ENCODE data around the gene CDC25A. TPM values are rescaled to one million over a fixed set of nuclear protein-coding genes. Genes with fewer than 3 reads are reported as not detected.

CDC25A gene
- total RNA-seq: 10 to 100 TPM; 23.4 to 23.5 TPM

- Mint-ChIP-seq H3K36me3 (ENCODE audit: low read depth) (peaks cover 28% of the 10 kb centered on the region), H3K27ac (peak within 1 kb of the TSS; percentile 85), H3K9me3 (no peaks in the 10 kb centered on the region), H3K4me1 (peaks cover 35% of the 10 kb centered on the region), H3K27me3 (peaks cover 3% of the 10 kb centered on the region), H3K4me3 (peak within 1 kb of the TSS; percentile 97)
- ChIA-PET POLR2A (interaction anchor here (1.0 kb wide), 1 partner anchor 55 kb away, joined by 3 read pairs; no protein-coding TSS in a partner anchor), CTCF (interaction anchor here (0.6 to 1.3 kb wide), 3 partner anchors 16 to 248 kb away, joined by 3 to 4 read pairs (median 3); no protein-coding TSS in a partner anchor)
- peak; percentile 98 for DNase-seq
These were observed at the start of gene CDC25A for GRCh38 chr3:48188266-48189201. Gene CDC25A, minus strand, starts transcription at chr3:48188417. Its CDS starts 470 bp downstream, at chr3:48187947.

- Mint-ChIP-seq H3K27me3 (no peaks in the 10 kb centered on the region), H3K27ac (no peak overlapping the region), H3K4me1 (peaks cover 15% of the 10 kb centered on the region), H3K9me3 (no peaks in the 10 kb centered on the region), H3K4me3 (no peak overlapping the region), H3K36me3 (ENCODE audit: low read depth) (no peaks in the 10 kb centered on the region)
- CTCF ChIA-PET: no interaction called here
- DNase-seq: no peak
- POLR2A ChIA-PET: no interaction called here
These were observed 48.3 kb upstream of the CDC25A start for GRCh38 chr3:48236531-48236930.

DNA sequence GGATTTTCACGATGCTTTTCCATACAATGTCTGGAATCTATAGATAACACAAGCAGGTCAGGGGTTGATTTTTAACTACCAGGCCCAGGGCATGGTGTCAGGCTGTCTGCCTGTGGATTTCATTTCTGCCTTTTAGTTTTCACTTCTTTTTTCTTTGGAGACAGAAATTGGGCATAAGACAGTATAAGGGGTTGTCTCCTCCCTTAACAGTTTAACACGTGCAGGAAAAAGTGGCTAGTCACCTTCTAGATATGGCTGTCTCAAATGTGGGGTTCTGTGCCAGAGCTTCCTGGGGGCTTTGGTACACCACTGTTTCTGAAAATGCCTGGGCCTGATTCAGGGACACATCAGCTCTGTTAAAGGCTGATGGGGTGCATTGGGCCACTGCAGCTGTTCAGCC, 45.3 kb upstream of the CDC25A start:
- Mint-ChIP-seq H3K9me3 (no peaks in the 10 kb centered on the region), H3K27ac (no peak overlapping the region), H3K4me1 (peaks cover 5% of the 10 kb centered on the region), H3K4me3 (no peak overlapping the region), H3K27me3 (no peaks in the 10 kb centered on the region), H3K36me3 (ENCODE audit: low read depth) (no peaks in the 10 kb centered on the region)
- ChIA-PET POLR2A (no interaction called here), CTCF (interaction anchor here (0.6 to 4.9 kb wide), 2 partner anchors 192 to 202 kb away, joined by 3 to 23 read pairs; no protein-coding TSS in a partner anchor)
- DNase-seq: no peak

DNA sequence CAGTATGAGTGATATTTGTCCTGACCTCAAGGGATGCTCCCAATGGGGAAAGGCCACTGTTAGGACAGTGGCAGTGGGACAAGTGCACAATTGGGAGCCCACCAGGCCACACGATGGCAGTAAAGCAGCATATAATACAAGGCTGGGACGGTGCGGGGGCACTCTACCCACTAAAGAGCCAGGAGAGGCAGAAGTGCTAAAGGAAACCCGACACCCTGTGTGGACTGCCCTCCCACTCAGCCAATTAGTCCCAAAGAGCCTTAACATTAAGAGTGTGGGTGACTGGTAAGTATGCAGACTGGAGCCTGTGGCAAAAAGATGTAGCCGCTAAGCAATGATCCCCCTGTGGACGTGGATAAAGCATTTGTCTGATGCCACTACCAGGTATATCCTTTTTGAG, 44.5 kb upstream of the CDC25A start:
- Mint-ChIP-seq H3K4me3 (no peak overlapping the region), H3K27ac (no peak overlapping the region), H3K4me1 (peaks cover 5% of the 10 kb centered on the region), H3K36me3 (ENCODE audit: low read depth) (no peaks in the 10 kb centered on the region), H3K9me3 (no peaks in the 10 kb centered on the region), H3K27me3 (no peaks in the 10 kb centered on the region)
- ChIA-PET POLR2A (no interaction called here), CTCF (interaction anchor here (0.8 to 4.9 kb wide), 2 partner anchors 8 to 203 kb away, joined by 3 to 23 read pairs; partner anchors contain the start of gene ZNF589)
- DNase-seq: peak; percentile 66

DNA sequence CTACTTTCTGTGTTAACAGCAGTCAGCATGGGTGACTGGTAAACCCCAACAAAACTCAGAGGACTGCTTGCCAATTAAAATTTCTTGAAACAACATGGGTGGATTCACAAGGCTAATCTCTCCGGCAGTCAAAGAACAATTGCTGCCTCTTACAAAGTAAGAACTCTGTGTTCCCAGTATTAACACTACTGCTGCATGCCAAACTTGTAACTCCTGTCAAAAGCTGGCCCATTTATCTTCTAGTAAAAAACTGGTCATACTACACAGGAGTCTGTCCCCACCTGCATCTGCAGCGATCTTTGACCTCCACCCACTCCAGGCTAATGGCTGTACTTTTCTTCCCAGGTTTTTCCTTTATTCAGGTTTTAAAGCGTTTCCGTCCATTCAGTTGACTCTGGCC, 44.0 kb upstream of the CDC25A start:
- ChIA-PET CTCF (interaction anchor here (0.8 to 4.9 kb wide), 2 partner anchors 9 to 204 kb away, joined by 3 to 23 read pairs; partner anchors contain the start of gene ZNF589), POLR2A (no interaction called here)
- no peaks in the 10 kb centered on the region for H3K27me3 Mint-ChIP-seq
- peaks cover 6% of the 10 kb centered on the region for H3K4me1 Mint-ChIP-seq
- H3K27ac Mint-ChIP-seq: no peak overlapping the region
- DNase-seq: no peak
- no peaks in the 10 kb centered on the region for H3K9me3 Mint-ChIP-seq
- H3K4me3 Mint-ChIP-seq: no peak overlapping the region
- no peaks in the 10 kb centered on the region for H3K36me3 Mint-ChIP-seq (ENCODE audit: low read depth)

- DNase-seq: no peak
- Mint-ChIP-seq H3K36me3 (ENCODE audit: low read depth) (no peaks in the 10 kb centered on the region), H3K4me1 (peaks cover 6% of the 10 kb centered on the region), H3K27me3 (no peaks in the 10 kb centered on the region), H3K4me3 (no peak overlapping the region), H3K27ac (no peak overlapping the region), H3K9me3 (no peaks in the 10 kb centered on the region)
- CTCF ChIA-PET: no interaction called here
- POLR2A ChIA-PET: no interaction called here
These were observed 38.7 kb upstream of the CDC25A start for GRCh38 chr3:48226939-48227338.

DNA sequence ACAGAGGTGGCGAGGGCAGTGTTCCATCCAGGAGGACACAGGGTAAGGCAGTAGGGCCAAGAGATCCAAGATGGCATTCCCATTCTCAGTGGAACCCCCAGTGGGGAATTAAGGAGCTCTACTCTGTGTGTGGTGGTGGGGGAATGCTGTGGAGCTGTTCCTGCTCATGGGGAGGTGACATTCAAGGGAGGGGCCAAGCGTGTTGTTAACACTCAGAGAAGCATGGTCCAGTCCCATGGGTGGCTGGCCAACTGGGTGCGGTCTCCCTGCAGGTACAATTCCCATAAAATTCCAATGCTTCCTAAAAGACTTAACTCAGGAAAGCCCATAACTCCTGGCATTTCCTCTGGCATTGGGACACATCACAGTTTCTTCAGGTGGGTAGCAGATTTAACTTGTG, 37.4 kb upstream of the CDC25A start:
- CTCF ChIA-PET: interaction anchor here (1.2 kb wide), 1 partner anchor 124 kb away, joined by 3 read pairs; no protein-coding TSS in a partner anchor
- no peak overlapping the region for H3K4me3 Mint-ChIP-seq

DNA sequence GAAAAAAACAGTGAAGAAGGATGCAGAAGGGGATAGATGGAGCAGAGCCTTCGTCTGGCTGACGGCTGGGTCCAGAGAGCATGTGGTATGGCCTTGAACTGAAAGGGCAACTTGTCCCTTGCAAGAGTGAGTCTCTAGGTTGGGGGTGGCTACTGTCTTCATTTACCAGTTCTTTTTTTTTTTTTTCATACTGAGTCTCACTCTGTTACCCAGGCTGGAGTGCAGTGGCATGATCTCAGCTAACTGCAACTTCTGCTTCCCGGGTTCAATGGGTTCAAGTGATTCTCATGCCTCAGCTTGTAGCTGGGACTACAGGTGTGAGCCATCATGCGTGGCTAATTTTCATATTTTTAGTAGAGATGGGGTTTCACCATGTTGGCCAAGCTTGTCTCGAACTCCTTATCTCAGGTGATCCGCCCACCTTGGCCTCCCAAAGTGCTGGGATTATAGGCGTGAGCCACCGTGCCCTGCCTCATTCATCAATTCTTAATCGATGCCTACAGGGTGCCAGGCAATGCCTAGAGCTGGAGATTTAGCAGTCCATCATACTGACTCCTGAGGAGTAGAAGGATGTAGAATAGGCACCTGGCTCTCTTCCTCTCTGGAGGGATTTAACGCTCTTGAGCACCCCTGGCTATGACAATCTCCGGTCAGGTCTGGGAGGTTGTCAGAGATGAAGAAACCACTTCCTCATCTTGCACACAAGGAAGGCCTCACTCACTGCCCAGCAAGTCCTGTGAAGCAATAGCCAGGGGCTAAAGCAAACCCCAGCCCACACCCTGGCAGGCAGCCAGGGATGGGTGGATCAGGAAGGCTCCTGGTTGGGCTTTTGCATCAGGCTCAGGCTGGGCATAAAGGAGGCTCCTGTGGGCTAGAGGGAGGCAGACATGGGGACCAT, 34.6 kb upstream of the CDC25A start, which contains the start of gene CAMP:
CAMP (plus strand) TSS at position 880 of the 898 bp plus-strand sequence; CDS start at position 897, 17 bp downstream.
- Mint-ChIP-seq H3K4me1 (peaks cover 6% of the 10 kb centered on the region), H3K27me3 (no peaks in the 10 kb centered on the region), H3K4me3 (no peak within 1 kb of the TSS), H3K27ac (no peak within 1 kb of the TSS), H3K9me3 (no peaks in the 10 kb centered on the region), H3K36me3 (ENCODE audit: low read depth) (no peaks in the 10 kb centered on the region)
- CTCF ChIA-PET: interaction anchor here (1.5 kb wide), 1 partner anchor 413 kb away, joined by 4 read pairs; no protein-coding TSS in a partner anchor
- no peak for DNase-seq
- POLR2A ChIA-PET: no interaction called here

More for the DNA sequence above, 37.4 kb upstream of the CDC25A start:
- no peaks in the 10 kb centered on the region for H3K9me3 Mint-ChIP-seq
- H3K27ac Mint-ChIP-seq: peak overlapping the region; percentile 32
- no peaks in the 10 kb centered on the region for H3K27me3 Mint-ChIP-seq
- H3K36me3 Mint-ChIP-seq (ENCODE audit: low read depth): no peaks in the 10 kb centered on the region
- POLR2A ChIA-PET: no interaction called here
- H3K4me1 Mint-ChIP-seq: peaks cover 6% of the 10 kb centered on the region
- DNase-seq: no peak

DNA sequence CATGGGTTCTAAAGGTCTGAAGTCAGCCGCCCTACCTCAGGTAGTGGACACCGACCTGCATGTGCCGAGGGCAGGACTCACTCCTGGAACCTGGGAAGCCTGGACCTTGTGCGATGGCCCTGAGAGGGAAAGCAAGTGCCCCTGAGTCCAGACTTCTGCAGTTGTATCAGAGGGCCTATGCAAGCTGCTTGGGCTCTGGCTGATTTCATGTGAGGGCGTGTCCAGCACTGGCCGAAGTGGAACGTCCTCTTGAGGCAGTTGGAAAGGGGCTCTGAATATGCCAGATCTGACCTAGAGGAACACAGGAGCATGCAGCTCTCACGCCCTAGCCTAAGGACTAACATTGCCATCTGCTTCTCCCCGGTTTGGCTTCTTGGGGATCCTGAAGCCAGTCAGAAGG, 32.5 kb upstream of the CDC25A start:
- Mint-ChIP-seq H3K9me3 (no peaks in the 10 kb centered on the region), H3K4me1 (no peaks in the 10 kb centered on the region), H3K27me3 (peaks cover 2% of the 10 kb centered on the region), H3K36me3 (ENCODE audit: low read depth) (no peaks in the 10 kb centered on the region), H3K27ac (no peak overlapping the region), H3K4me3 (no peak overlapping the region)
- no peak for DNase-seq
- ChIA-PET CTCF (interaction anchor here (0.6 kb wide), 1 partner anchor 313 kb away, joined by 4 read pairs; no protein-coding TSS in a partner anchor), POLR2A (no interaction called here)

GRCh38 chr3:48219543-48219942, 31.3 kb upstream of the CDC25A start:
- ChIA-PET POLR2A (no interaction called here), CTCF (no interaction called here)
- Mint-ChIP-seq H3K27ac (no peak overlapping the region), H3K36me3 (ENCODE audit: low read depth) (no peaks in the 10 kb centered on the region), H3K27me3 (peaks cover 2% of the 10 kb centered on the region), H3K9me3 (no peaks in the 10 kb centered on the region), H3K4me3 (no peak overlapping the region), H3K4me1 (no peaks in the 10 kb centered on the region)
- DNase-seq: no peak

GRCh38 chr3:48218537-48218936, 30.3 kb upstream of the CDC25A start:
- Mint-ChIP-seq H3K27ac (no peak overlapping the region), H3K4me1 (no peaks in the 10 kb centered on the region), H3K4me3 (no peak overlapping the region), H3K27me3 (peaks cover 2% of the 10 kb centered on the region), H3K9me3 (no peaks in the 10 kb centered on the region), H3K36me3 (ENCODE audit: low read depth) (no peaks in the 10 kb centered on the region)
- no peak for DNase-seq
- POLR2A ChIA-PET: no interaction called here
- CTCF ChIA-PET: interaction anchor here (0.7 to 1.3 kb wide), 2 partner anchors 11 to 182 kb away, joined by 3 read pairs; no protein-coding TSS in a partner anchor

GRCh38 chr3:48217449-48217848, 29.2 kb upstream of the CDC25A start:
- no peaks in the 10 kb centered on the region for H3K9me3 Mint-ChIP-seq
- H3K27ac Mint-ChIP-seq: no peak overlapping the region

More at GRCh38 chr3:48217449-48217848, 29.2 kb upstream of the CDC25A start:
- Mint-ChIP-seq H3K36me3 (ENCODE audit: low read depth) (no peaks in the 10 kb centered on the region), H3K27me3 (peaks cover 2% of the 10 kb centered on the region), H3K4me1 (no peaks in the 10 kb centered on the region), H3K4me3 (no peak overlapping the region)
- CTCF ChIA-PET: interaction anchor here (1.3 kb wide), 1 partner anchor 12 kb away, joined by 3 read pairs; no protein-coding TSS in a partner anchor
- POLR2A ChIA-PET: no interaction called here
- no peak for DNase-seq

Data from activated CD4-positive, alpha-beta T cell treated with anti-CD3 and anti-CD28 coated beads, Interleukin-2, amount 10 ng/mL, durations not matched to agents 7 days and 5 days (primary cell).